OCI-LY7 (cell line): ENCODE data around the gene AARSD1. TPM values are rescaled to one million over a fixed set of nuclear protein-coding genes. Genes with fewer than 3 reads are reported as not detected.

ENCODE experiments used
- BruUV-seq: library from RNA; stranded (reverse); fragments of 400-500 nt; replicated peaks from 2 replicates; lab custom pipeline; 2021; lab: Mats Ljungman, UMichigan
- CTCF ChIA-PET: fragments of 300-600 bp; sonication (Branson Sonifier 250); formaldehyde crosslinking; loops from one replicate; lab custom pipeline; 2022; ENCODE audit warnings: antibody characterized with exemption; ENCODE audit not compliant: unreplicated experiment; lab: Charles Lee
- POLR2A ChIA-PET: fragments of 300-600 bp; sonication (Branson Sonifier 250); formaldehyde crosslinking; loops from one replicate; lab custom pipeline; 2022; ENCODE audit warnings: antibody characterized with exemption; lab: Charles Lee
- DNase-seq: peaks from one replicate; pipeline ENCODE4 v3.0.0-alpha.2; 2015; ENCODE audit warnings: low spot score
- H2AFZ ChIP-seq: fragments of 200-600 bp; sonication (generic), shearing (Covaris generic); 2 replicates; pipeline ENCODE4 v1.6.1; 2014; ENCODE audit warnings: mild to moderate bottlenecking, antibody characterized with exemption, low read length, moderate library complexity
- H3K27ac ChIP-seq: fragments of 200-600 bp; sonication (generic); 2 replicates; pipeline ENCODE4 v1.5.1; 2014; ENCODE audit warnings: mixed run types, low read depth, mild to moderate bottlenecking, moderate library complexity, low read length, inconsistent platforms; ENCODE audit not compliant: poor library complexity, severe bottlenecking
- H3K36me3 ChIP-seq: fragments of 200-600 bp; sonication (generic); 2 replicates; pipeline ENCODE4 v1.6.1; 2014; ENCODE audit warnings: mild to moderate bottlenecking, antibody characterized with exemption, low read length, moderate library complexity, mixed read lengths; ENCODE audit not compliant: insufficient read depth
- H3K4me1 ChIP-seq: fragments of 200-600 bp; sonication (generic); 2 replicates; pipeline ENCODE4 v1.5.1; 2014; ENCODE audit warnings: mild to moderate bottlenecking, low read length; ENCODE audit not compliant: insufficient read depth, poor library complexity, severe bottlenecking
- H3K4me2 ChIP-seq: fragments of 200-600 bp; sonication (generic); 2 replicates; pipeline ENCODE4 v1.6.1; 2014; ENCODE audit warnings: mild to moderate bottlenecking, low read length
- H3K4me3 ChIP-seq: fragments of 200-600 bp; sonication (generic); 2 replicates; pipeline ENCODE4 v1.5.1; 2014; ENCODE audit warnings: mild to moderate bottlenecking, low read depth, low read length; ENCODE audit not compliant: poor library complexity, severe bottlenecking
- H3K79me2 ChIP-seq: fragments of 200-600 bp; sonication (generic); 2 replicates; pipeline ENCODE4 v1.6.1; 2016; ENCODE audit warnings: low read depth, mild to moderate bottlenecking, low read length, moderate library complexity, mixed read lengths; ENCODE audit not compliant: insufficient read depth
- H3K9me2 ChIP-seq: fragments of 200-600 bp; sonication (generic); 2 replicates; pipeline ENCODE4 v1.6.1; 2016; ENCODE audit warnings: mild to moderate bottlenecking, low read length, mixed read lengths; ENCODE audit not compliant: insufficient read depth
- H3K9me3 ChIP-seq: fragments of 200-600 bp; sonication (generic); 2 replicates; pipeline ENCODE4 v1.6.1; 2014; ENCODE audit warnings: mild to moderate bottlenecking, mixed run types, low read length, mixed read lengths
- H4K20me1 ChIP-seq: fragments of 200-600 bp; sonication (generic); 2 replicates; pipeline ENCODE4 v1.6.1; 2014; ENCODE audit warnings: mild to moderate bottlenecking, antibody characterized with exemption, low read length, moderate library complexity, mixed read lengths; ENCODE audit not compliant: insufficient read depth
- CTCF ChIP-seq: fragments of 200-600 bp; sonication (generic); conservative IDR thresholded peaks from 2 replicates; pipeline ENCODE4 v1.5.1; 2014; ENCODE audit warnings: mild to moderate bottlenecking, antibody characterized with exemption, low read length, moderate library complexity, mixed read lengths
- EZH2phosphoT487 ChIP-seq: fragments of 200-600 bp; sonication (generic); IDR thresholded peaks from 2 replicates; pipeline ENCODE4 v1.6.1; 2018; ENCODE audit warnings: low read depth, borderline replicate concordance, mild to moderate bottlenecking, mixed run types, antibody characterized with exemption, low read length, moderate library complexity, mixed read lengths
- intact Hi-C: fragments of 100-400 bp; cut with micrococcal nuclease; formaldehyde crosslinking; loops from one replicate; pipeline ENCODE4 v1.10.0; 2022; ENCODE audit not compliant: unreplicated experiment
- total RNA-seq, 2 experiments: library from RNA; depleted of rRNA in 1 of 2; stranded (reverse); fragments of >200 nt in 1 of 2; shearing (Covaris generic) in 1 of 2; gene quantifications; 2 replicates each; pipeline ENCODE4 v1.2.3, GENCODE V29; 2014 to 2022

AARSD1 gene
- total RNA-seq, 2 experiments from 2014 or later: 26.9 to 31.7 TPM

- H3K9me2 ChIP-seq: no peaks in the 10 kb centered on the region
- peak overlapping the region; percentile 9; the same call in 1 of the 2 replicates for H3K4me2 ChIP-seq
- TF ChIP-seq EZH2phosphoT487 (no peak), CTCF (no peak)
- CTCF ChIA-PET: no interaction called here
- H3K36me3 ChIP-seq: no peaks in the 10 kb centered on the region
- H2AFZ ChIP-seq: peak overlapping the region; percentile 50
- no peaks in the 10 kb centered on the region for H3K9me3 ChIP-seq
- POLR2A ChIA-PET: interaction anchor here (0.6 to 1.5 kb wide), 6 partner anchors 11 to 231 kb away, joined by 3 to 5 read pairs (median 4); partner anchors contain the start of genes BECN1 and PTGES3L
- no peak overlapping the region for H3K4me3 ChIP-seq
- H4K20me1 ChIP-seq: no peaks in the 10 kb centered on the region
- peak overlapping the region; percentile 7 for H3K27ac ChIP-seq
- BruUV-seq: no TSS peak
- H3K4me1 ChIP-seq: peaks cover 16% of the 10 kb centered on the region
- intact Hi-C loops: no loop called here
- DNase-seq: peak; percentile 25
- 0 out of 2 replicates have a peak, but pooled peaks cover 4% of the 10 kb centered on the region for H3K79me2 ChIP-seq
Observed at GRCh38 chr17:42969001-42969581, 4.8 kb upstream of the AARSD1 start.

GRCh38 chr17:42967925-42968324 is 3.7 kb upstream of the AARSD1 start:
- intact Hi-C loops: no loop called here
- CTCF ChIA-PET: no interaction called here

More at GRCh38 chr17:42967925-42968324, 3.7 kb upstream of the AARSD1 start:
- Histone ChIP-seq H3K4me1 (peaks cover 27% of the 10 kb centered on the region), H3K79me2 (peaks cover 14% of the 10 kb centered on the region; the same call in 1 of the 2 replicates), H3K36me3 (no peaks in the 10 kb centered on the region), H4K20me1 (no peaks in the 10 kb centered on the region), H3K4me3 (no peak overlapping the region), H3K9me2 (no peaks in the 10 kb centered on the region), H3K4me2 (no peak overlapping the region), H2AFZ (no peak overlapping the region), H3K9me3 (no peaks in the 10 kb centered on the region), H3K27ac (no peak overlapping the region)
- DNase-seq: no peak
- POLR2A ChIA-PET: interaction anchor here (0.8 to 1.5 kb wide), 4 partner anchors 12 to 144 kb away, joined by 3 to 5 read pairs (median 3); partner anchors contain the start of genes BECN1 and PTGES3L
- no TSS peak for BruUV-seq
- no peak for TF ChIP-seq CTCF
- TF ChIP-seq EZH2phosphoT487: no peak
